NCI-H1694 (cell line): Measurements from ENCODE around the gene C17orf50.
"Not testable (repeated sequence)": the region's sequence is repeated elsewhere in the genome, so short reads cannot be mapped to it uniquely, and the experiment has no call there.

Experiments
- DNase-seq: peaks from one replicate; lab custom pipeline; 2025; lab: John Stamatoyannopoulos, UW

Gene C17orf50

DNA sequence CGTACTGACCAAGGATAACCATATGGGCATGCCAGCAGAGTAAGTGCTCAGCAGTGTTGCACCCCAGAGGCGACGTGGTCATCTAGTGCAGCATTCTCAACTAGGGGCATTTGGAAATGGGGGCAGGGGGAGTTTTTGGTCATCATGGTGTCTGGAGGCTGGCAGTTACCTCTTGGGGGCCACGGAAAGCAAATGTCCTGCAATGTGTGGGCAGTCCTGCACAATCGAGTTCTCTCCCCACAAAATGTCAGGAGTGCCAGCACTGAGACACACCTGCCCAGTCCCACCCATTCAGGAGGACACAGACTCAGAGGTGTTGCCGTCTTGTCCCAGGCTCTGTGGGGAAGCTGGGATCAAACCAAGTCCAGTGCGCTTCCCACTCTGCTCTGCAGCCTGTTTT is 26.3 kb upstream of the C17orf50 start:
- no peak for DNase-seq

- DNase-seq, result no peak
Observed at GRCh38 chr17:35735036-35735805, 25.5 kb upstream of the C17orf50 start.

DNA sequence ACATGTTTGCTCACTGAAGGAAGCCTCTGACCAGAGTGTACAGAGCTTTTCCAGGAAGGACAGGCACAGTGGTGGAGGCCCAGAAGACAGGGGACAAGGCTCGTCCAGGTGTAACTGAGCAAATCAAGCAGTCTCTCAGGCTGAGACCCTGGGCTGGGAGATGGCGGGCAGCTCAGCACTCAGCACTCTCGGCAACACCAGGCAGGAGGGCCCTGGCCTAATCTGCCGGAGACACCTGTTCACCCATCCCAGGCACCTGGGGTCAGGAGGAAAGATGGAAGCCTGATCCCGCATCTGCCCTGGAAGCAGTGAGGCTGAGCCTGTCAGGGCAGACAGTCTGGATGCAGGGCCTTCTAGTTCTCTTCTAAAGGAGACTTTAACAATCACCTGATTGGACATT is 24.5 kb upstream of the C17orf50 start:
- no peak for DNase-seq

GRCh38 chr17:35738519-35739133 is 22.1 kb upstream of the C17orf50 start:
- no peak for DNase-seq

- no peak for DNase-seq
Observed at GRCh38 chr17:35740216-35740615, 20.5 kb upstream of the C17orf50 start.

DNA sequence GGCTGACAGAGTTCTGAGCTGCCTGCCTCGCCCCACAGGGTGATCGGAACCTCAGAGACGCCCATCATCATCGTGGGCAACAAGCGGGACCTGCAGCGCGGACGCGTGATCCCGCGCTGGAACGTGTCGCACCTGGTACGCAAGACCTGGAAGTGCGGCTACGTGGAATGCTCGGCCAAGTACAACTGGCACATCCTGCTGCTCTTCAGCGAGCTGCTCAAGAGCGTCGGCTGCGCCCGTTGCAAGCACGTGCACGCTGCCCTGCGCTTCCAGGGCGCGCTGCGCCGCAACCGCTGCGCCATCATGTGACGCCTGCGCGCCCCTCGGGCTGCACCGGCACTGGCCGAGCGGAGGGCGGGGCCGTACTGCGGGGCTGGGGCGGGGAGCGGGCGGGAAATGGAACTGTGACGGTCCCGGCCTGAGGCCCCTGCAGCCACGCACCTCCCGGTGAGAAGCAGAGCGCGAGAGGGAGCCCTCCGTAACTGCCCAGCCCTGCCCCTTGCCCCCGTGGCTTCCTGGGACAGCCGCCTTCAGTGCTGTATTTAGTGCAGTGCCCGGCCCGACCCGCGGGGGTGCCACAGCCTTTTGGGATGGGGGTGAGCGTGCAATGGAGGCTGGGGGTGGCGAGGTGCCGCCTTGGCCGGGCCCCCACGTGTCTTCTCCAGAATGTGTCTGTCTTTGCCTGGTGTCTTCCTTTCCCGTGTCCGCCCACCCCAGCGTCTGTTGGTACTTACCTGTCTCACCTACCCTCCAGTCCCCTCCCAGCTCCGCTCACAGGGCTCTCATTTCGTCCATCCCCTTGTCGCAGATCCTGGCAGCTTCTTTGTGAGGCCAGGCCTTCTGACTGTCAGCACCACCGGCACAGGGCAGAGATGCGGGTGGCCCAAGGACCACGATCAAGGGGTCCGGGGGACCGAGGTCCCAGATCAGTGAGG is 19.4 kb upstream of the C17orf50 start:
- no peak for DNase-seq

DNA sequence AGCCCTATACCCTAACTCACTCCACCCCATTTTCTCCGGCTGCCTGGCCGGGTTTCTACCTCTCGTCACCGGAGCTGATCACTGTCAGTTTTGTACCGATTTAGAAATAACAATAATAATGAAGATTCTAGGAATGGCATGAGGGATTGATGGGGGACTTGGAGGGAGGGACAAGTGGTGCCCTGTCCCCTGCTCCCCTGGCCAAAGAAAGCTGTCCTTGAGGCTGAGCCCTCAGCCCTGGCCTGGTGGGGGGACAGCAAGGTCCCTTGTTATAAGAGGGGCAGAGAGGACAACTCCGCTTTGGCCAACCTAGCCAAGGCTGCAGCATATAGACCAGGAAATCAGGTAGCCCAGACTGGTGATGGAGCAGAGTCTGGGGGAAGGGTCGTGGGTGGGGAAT is 18.2 kb upstream of the C17orf50 start:
- DNase-seq, result no peak

DNA sequence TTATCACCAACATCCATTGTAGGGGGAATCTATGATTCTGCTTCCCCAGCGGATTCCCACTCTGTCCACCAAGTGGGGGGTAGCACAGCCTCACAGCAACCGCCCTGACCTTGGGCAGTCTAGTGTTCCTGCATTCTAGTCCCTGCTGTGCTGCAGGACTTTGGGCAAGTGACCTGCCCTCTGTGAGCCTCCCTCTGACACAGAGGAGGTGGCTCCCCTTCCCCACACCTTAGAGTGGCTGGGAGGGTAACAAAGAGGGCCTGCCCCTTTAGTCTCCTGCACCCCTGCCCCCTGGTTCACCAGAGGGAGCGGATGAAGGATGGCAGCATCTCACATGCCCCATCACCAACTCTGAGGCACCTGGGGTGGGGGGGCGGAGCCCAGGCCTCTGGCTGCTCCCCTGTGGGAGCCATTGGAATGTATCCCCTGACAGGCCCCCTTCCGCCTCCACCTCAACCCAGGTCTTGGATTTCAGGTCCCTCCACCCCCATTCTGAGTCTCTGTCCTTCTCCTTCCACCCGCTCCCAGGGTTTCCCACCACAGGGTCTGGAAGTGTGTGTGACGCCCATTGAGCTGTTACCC is 17.7 kb upstream of the C17orf50 start:
- DNase-seq, result no peak

DNA sequence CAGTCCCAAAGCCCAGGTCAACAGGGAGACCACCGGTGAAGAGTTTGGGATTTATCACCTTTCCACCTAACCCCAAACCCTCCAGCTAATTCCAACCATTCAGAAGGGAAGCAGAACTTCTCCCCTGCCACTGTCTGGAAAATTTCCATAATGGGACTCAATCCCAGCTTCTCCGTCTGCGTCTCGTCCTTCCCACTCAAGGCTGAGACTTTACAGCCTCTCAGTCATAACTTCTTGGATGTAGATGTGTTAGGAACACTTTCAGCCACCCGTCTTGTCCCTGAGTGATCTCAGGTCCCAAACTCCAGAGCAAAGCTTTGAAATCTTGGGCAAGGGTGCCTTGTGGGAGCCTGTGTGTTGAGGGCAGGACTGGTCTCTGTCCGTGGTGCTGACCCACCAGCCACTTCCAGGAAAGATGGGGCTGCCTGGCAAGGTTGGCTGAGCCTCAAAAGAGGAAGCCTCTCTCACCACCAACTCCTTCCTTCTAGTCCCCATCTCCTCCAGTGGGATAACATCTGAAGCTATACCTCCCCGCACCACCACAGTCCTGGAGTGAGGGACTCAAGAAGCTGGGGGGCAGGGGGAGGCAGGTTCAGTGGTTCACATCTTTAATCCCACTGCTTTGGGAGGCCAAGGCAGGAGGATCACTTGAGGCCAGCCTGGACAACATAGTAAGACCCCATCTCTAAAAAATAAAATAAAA is 16.9 kb upstream of the C17orf50 start:
- no peak for DNase-seq

DNA sequence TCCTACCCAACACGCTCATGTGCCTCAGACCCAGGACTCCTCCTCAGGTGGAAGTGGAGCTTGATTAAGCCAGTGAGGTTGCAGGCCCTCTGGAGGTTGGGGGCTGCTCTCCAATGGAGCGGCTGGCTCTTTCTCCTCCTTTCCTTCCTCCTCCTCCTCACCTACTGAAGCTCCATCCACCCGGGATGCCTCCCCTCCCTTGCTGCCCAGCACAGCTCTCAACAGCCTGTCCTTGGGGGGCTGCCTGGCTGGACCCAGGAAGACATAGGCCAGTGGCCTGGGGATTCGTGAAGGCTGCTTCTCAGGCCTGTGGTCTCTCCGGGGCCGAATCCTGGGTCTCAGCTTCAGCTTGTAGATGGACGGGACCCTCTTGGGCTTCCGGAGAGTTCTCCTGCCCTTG is 15.9 kb upstream of the C17orf50 start:
- no peak for DNase-seq

- DNase-seq, result no peak
Observed at GRCh38 chr17:35745246-35745645, 15.4 kb upstream of the C17orf50 start.

- no peak for DNase-seq
Observed at GRCh38 chr17:35745749-35746320, 14.9 kb upstream of the C17orf50 start.

DNA sequence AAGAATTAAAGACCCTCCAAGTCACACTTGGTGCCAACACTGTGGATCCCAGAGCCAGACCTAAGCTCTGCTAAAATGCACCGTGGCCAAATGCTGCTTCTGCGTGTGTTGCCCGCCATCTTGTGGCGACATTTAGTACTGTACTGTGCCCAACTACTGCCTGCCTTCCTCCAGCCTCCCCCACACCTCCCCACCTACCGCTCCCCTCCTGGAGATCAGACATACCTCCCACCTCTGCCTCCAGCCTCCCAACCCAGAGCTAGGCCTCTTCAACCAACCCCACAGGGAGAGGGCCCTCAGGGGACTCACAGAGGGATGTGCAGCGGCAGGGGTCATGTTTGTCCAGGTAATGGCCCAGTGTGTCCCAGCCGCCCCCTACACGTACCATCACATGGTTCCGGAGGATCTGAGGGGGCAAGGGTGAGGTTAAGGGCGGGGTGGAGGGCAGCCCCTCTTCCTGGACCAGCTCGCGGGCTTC is 13.1 kb upstream of the C17orf50 start:
- peak; percentile 77 for DNase-seq

- no peak for DNase-seq
Observed at GRCh38 chr17:35748341-35748841, 12.3 kb upstream of the C17orf50 start.

DNA sequence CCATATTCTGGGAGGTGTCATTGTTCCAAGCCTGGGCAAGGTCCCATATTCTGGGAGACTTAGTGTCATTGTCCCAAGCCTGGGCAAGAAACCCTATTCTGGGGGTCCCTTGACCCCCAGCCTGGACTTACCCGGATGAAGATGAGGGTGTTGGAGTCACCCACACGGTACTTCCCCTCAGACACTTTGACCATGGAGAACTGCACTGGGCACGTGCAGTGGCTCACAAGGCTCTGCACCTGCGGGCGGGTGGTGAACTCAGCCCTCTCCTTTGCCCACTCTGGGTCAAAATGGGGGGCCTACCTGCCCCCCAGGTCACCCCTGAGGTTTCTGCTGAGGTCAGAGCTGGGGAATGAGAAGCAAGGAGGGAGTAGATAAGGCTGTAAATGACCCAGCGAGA is 11.7 kb upstream of the C17orf50 start:
- DNase-seq, result no peak

DNA sequence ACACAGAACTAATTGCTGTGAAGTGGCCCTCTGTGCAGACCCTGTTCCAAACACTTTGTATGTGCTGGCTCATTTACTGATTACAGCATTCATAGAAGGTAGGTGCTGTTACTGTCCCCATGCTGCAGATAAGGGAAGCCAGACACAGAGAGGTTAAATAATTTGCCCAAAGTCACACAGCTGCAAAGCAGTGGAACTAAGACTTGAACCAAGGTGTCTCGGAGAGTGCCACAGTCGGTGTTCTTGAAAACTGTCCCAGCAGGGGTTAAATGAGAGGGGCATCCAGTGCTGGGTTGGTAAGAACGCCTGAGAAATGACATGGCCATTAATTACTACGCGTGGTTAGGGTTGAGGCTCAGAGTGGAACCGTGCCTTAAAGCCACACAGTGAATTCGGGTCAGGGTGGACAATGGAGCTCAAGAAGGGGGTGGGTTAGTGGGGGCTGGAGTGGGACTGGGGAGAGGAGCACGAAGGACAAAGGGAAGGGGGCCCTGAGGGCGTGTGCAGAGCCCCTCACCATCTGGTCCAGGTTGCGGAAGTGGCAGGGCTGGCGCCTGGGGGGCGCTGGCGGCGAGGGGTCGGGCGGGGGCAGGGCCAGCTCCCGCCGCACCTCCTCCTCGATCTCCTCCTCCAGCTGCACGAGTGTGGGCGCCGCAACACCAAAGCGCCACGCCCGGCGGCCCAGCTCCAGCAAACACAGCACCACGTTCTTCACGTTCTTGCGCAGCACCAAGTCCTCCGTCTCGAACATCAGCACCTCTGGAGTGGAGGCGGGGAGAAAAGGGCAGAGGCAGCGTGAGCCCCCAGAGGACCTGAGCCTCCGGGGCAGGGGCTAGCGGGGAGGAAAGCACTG is 10.9 kb upstream of the C17orf50 start:
- no peak for DNase-seq

- DNase-seq, result peak; percentile 48
Observed at GRCh38 chr17:35750526-35751395, 9.9 kb upstream of the C17orf50 start.

DNA sequence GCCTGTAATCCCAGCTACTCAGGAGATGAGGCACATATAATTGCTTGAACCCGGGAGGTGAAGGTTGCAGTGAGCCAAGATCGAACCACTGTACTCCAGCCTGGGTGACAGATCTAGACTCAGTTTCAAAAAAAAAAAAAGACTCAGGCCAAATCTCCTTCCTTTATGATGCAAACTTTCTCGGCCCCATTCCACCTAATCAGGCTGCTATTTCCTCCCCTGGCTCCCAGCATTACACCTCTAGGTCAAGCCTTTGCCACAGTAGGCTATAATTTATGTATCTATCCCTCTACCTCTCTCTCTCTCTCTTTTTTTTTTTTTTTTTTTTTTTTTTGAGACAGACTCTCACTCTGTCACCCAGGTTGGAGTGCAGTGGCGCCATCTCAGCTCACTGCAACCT is 9.1 kb upstream of the C17orf50 start:
- DNase-seq, result not testable (repeated sequence)

DNA sequence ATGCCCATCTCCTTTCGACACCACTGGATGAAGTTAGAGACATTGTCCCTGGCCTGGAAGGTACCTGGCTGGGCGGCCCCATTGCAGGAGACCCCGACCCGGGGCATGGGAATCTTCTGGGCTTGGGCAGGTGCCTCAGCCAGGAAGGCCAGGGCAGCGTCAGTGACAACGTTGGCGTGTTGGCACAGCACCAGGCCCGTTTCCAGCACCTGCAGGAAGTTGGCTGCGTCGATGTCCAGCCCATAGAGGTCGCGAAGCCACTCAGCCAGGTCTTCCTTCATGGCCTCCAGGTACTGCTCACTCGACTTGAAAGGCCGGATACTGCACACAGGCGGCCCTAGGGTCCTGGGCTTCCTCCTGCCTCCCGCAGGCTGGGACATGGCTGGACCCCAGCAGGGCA is 8.2 kb upstream of the C17orf50 start:
- no peak for DNase-seq
